Dedifferentiated amniotic fluid mesenchymal stem cell (primary cell): Measurements from ENCODE around the gene ANKRD2.

Experiments used
- DNase-seq: peaks from one replicate; pipeline ENCODE4 v3.0.0-alpha.2; 2016; ENCODE audit errors: extremely low spot score

The ANKRD2 gene

DNA sequence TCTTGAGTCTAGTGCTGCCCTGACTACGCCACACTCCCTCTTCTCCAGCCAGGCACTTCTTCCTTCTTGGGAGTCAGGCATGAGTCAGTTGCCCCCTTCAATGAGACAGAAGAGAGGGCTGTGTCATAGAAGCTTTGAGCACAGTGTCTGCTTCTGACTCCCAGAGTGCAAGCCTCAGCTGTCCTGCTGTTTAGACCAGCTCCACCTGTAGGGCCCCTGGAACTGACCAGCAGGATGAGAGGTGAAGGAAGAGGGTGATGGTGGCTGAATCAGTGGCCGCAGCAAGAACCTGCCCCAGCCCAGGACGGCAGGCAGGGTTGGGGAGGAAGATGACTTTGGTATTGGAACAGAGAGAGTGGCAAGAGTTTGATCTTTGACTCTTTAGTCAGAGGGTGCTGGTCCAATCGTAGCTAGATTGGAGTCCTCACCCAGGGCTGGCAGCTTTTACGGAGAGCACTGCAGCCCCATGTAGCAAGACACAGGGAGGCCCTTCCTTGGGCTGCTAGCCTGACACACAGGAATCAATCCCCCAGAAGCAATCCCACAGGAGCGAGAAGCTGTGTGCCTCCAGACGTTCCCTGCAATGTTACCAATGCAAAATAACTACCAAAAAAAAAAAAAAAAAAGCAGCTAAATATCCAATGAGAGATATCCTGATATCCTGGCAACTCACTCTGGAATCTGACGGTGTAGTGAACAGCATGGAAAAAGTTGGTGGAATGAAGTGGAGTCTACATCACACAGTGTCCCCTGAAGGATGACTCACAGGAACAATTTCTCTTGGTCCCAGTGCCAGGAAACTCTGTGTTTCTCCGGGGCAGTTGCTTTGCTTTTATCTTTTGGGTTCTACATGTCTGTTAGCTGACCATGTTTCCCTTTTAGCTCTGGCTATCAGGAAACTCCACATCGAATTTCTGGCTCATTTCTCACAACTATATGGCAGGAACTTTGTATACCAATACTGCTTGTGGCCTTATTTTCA is 23.8 kb downstream of the ANKRD2 start:
- DNase-seq: peak; percentile 77

DNA sequence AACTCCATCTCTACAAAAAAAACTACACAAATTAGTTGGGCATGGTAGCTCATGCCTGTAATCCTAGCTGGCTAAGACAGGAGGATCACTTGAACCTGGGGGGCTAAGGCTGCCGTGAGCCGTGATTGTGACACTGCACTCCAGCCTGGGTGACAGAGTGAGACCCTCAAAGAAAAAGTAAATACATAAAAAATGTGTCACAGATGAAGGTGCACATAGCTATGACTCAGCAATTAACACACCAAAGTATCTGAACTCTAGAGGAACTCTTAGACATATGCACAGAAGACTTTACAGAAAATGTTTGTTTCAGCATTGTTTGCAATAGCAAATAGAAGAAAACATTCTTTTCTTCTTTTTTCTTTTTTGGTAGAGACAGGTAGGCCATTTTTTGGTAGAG is 25.2 kb downstream of the ANKRD2 start:
- no peak for DNase-seq

DNA sequence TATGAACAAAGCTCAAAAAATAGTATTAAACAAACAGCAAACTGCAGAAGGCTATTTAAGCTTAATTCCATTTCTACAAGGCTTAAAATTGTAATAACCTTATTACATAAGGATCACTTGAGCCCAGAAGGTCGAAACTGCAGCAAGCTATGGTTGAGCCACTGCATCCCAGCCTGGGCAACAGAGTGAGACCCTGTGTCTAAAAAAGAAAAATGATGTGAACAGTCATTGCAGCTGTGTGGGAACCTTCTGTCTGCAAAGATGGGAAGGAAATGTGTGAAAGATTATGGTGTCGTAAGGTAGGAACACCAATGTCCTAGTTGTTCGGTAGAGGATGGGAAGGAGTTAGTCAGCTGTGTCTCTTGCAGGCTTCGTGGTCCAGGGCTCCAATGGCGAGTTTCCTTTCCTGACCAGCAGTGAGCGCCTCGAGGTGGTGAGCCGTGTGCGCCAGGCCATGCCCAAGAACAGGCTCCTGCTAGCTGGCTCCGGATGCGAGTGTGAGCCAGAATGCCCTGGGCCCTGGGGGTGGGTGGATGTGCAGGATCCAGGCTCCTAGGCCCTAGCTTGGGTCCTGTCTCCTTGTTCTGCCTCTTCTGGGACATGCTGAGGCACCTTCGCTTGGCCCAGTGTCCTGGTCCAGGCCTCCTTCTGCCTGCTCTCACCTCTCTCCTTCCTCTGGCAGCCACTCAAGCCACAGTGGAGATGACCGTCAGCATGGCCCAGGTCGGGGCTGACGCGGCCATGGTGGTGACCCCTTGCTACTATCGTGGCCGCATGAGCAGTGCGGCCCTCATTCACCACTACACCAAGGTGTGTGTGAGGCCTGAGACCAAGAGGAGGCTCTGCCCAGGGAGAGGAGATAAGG is 26.1 kb downstream of the ANKRD2 start:
- no peak for DNase-seq

DNA sequence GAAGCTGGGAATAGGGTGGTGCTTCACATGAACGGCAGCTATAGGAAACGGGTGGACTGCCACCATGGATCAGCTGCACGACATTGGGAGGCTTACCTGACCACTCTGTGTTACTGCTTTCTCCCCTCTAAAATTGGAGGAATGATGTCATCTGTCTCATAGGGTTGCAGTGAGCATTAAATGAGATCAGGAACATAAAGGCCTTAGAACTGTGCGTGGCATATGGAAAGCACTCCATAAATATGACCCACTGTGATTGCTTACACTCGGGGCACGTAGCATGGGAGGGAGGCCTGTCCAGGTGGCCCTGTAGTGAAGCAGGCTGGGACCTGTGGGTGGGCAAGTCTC is 26.7 kb downstream of the ANKRD2 start:
- no peak for DNase-seq

DNA sequence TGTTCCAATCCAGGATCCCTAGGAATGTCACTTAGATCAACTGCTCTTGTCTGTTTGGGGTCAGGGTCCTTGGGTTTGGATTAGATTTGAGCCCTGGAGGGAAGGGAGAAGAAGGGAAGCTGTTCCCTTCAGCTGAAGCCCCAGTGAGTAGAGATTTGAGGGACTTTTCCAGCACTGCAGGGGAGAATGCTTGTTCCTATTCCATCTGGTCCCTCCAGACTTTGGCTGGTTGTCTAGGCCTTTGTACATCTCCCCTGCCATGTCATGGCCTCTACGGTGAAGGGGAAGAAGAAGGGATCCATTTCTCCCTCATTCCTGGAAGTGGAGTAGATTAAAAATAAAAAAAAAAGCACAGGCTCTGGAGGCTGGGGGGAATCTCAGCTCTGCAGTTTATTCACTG is 28.0 kb downstream of the ANKRD2 start:
- no peak for DNase-seq

DNA sequence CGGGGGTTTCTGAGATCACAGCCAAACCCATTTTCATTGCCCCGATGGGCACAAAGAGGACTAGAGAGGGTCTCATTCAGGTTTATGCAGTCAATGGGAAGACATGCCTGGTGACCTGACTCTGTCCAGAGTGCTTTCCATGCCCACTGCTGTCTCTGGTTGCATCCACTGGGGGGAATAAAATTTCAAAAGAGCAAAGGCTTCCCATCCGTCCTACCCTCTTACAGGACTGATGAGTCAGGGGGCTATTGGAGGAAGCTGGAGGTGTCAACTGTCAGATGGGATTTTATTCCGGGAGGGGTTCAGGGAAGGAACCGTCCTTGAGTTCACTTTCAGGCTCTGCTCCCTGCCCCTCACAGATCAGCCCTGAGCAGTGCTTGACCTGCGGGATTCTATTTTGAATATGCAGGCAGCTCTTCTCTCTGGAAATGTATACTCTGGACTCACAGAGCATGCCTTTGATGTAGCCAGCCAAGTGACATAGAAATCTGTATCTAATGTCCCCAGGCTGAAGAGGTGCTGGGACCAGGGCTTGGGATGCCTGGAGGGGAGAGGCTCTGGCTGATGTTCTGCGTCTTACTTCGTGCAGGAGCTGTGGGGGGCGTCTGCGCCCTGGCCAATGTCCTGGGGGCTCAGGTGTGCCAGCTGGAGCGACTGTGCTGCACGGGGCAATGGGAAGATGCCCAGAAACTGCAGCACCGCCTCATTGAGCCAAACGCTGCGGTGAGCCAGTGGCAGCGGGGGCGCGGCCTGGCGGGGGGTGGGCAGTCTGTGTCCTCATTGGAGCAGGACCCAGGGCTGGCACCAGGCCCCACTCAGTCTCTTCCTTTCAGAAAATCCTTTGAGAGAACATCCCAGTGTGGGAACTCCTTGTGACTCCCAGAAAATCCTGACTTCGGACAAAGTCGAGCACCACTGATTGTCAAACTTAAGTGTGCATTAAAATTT is 29.0 kb downstream of the ANKRD2 start:
- no peak for DNase-seq

DNA sequence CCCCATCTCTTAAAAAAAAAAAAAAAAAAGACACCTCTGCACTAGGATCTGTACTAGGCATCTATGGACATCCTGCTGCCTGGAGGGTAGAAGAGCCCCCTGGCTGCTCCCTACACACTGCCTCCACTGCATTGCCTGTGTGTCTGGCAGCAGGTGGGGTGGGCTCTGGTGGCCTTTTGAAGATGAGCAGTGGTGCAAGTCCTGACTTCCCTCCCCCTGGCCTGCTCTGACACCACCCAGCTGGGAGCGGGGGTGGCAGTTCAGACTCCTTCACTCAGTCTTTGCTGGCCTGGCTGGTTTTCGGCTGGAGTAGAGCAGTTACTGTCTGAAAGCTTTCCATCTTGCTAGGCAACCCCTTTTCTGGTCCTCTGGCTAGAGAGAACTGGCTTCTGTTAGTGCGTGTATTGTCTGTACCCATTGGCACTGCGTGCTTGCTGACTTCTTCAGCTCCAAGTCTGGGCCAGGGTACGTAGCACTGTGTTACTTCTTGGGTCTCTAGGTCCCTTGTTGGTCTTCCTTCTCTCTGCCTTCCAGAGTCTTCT is 34.6 kb downstream of the ANKRD2 start:
- no peak for DNase-seq

DNA sequence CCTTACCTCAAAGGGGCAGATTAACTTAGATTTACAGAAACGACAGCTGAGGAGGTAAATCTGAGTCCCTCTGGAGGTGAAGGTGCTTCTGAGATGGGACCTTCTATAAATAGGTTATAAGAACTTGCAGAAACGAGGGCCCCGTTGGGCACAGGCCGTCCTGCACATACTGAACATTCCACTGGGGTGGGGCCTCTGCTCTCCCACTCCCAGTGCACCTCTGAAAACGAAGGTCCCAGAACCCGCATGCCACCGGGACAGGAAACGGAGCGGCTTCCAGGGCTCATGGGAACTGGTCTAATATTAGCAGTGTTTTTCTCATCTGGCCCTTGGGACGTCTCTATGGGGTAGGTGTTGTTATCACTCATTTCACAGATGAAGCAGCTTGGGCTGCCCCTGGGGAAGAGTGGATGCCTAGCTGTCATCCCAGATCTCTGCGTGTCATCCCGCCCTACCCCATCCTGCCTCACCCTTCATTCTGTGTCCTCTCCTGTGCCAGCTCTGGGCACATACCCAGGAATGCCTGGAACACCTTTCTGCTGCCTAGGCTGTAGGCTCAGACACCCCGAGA is 36.5 kb downstream of the ANKRD2 start:
- no peak for DNase-seq

DNA sequence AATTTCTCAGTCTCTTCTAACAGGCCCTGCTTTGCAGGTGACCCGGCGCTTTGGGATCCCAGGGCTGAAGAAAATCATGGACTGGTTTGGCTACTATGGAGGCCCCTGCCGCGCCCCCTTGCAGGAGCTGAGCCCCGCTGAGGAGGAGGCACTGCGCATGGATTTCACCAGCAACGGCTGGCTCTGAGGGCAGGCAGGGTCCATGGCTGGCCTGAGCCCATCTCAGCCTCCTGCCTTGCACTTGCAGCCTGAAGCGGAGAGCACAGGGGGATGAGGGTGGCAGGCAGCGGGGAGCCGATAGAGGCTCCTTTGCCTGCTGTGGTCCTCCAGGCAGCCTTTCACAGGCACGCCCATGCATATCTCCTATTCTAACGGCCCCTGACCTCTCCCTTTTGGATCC is 38.9 kb downstream of the ANKRD2 start:
- DNase-seq: no peak

DNA sequence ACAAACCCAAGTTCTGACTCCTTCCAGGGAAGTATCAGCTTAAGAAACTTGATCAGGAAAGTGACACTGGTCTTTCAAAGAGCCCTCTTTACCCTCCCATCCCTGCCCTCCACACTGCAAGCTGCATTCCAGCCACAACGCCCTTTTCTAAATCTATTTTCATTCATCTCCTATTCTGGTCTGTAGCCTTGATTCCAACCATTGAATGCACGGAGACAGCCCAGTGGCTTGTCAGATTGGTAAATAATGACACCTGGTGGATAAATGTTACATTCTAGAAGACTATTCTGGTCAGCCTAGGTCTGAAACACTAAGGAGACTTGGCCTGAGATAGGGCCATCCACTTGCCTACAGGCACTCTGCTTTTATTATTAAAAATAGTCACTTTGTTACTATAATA is 39.8 kb downstream of the ANKRD2 start:
- DNase-seq: peak; percentile 32

DNA sequence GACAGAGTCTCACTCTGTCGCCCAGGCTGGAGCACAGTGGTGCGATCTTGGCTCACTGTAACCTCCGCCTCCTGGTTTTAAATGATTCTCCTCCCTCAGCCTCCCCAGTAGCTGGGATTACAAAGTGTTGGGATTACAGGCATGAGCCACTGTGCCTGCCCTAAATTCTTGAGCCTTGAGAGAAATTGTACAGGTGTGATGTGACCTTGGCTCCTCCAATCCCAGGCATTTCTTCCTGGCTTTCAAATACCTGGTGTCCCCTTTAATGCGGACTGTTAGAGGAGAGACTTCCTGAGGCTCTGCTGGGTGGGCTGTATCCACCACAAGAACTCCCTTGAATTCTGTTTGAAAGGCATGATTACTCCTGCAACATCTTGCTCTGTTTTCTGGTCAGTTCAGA is 45.7 kb downstream of the ANKRD2 start:
- no peak for DNase-seq

DNA sequence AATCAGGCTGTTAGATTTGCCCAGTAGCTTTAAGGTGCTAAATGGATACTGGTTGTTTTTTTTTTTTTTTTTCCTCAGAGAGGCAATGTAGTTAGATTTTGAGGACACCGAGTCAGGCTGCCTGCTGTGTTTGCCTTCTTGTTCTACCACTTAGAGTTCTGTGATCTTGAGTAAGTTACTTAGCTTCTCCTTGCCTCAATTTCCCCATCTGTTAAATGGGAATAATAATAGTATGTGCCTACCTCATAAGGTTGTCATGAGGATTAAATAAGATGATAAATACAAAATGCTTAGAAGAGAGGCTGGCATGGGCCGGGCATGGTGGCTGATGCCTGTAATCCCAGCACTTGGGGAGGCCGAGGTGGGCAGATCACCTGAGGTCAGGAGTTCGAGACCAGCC is 46.2 kb downstream of the ANKRD2 start:
- DNase-seq: peak; percentile 5

DNA sequence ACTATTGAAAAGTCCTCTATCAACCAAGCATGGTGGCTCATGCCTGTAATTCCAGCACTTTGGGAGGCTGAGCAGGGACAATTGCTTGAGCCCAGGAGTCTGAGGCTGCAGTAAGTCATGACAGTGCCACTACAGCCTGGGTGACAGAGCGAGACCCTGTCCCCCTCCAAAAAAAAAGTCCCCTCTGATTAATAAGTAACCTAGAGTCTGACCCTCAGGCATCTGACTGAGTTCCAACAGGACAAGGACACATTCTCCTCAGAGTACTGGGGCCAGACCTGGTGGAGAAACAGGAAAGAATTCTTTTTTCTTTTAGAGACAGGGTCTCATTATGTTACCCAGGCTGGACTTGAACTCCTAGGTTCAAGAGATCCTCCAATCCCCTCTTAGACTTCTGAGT is 50.7 kb downstream of the ANKRD2 start:
- peak; percentile 13 for DNase-seq

DNA sequence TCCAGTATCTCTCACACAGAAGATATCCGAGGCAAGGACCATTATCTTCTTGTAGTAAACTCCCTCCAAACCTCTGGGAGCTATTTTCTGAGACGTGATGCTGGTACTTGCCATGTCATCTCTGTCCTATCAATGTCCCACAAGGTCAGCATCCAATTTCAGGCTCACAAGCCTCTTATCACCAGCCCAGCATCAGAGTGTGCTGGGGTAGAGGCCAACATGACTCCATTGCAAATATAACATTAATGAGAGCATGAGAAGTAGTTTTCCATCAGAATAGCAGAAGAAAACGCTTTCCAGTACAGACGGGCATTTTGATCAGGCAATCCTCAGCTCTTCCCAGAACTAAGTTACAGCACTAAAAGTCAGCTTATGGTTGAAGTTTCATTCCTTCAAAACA is 55.2 kb downstream of the ANKRD2 start:
- DNase-seq: peak; percentile 1

DNA sequence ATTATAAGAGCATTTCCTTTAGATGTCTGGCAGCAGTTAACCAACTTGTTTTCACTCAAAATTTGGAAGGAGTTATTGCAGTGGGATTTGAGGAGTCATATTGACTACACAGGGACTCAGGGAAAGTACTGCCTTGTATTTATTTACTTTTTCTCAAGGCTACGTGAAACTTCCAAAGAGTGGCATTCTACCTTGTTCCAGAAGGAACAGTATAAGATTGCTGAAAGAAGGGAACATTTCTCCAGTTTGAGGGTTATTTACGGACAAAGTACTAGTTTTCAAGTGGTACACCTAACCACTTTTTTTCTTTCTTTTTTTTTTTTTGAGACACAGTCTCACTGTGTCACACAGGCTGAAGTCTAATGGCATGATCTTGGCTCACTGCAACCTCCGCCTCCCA is 55.6 kb downstream of the ANKRD2 start:
- DNase-seq: no peak

DNA sequence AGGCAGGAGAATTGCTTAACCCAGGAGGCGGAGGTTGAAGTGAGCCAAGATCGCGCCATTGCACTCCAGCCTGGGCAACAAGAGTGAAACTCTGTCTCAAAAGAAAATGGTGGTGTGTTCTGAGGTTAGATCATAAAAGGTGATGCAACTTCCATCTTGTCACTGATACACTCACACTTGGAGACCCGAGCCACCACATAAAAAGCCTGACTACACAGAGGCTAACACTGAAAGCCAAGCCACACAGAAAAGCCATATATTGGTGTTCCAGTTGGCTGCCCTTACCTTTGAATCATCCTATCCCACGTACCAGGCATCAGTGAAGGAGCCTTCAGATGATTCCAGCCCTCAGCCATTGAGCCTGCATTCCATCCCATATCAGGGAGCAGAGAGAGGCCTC is 56.7 kb downstream of the ANKRD2 start:
- DNase-seq: peak; percentile 8

DNA sequence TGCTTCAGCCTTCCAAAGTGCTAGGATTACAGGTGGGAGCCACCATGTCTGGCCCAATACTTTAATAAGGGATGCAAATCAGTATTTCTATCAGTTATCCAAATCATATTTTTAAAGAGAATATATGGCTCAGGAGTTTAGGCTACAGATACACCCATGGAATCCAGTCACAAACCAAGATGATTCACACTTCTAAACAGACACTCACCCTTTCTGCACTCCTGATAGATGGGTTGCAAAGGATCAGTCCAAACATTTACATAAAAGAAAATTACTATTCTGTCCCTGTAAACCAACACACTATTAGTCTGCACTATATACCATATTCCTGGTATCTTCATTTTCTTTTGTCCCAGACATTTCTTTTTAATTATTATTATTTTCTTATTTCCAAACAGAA is 58.5 kb downstream of the ANKRD2 start:
- peak; percentile 8 for DNase-seq

DNA sequence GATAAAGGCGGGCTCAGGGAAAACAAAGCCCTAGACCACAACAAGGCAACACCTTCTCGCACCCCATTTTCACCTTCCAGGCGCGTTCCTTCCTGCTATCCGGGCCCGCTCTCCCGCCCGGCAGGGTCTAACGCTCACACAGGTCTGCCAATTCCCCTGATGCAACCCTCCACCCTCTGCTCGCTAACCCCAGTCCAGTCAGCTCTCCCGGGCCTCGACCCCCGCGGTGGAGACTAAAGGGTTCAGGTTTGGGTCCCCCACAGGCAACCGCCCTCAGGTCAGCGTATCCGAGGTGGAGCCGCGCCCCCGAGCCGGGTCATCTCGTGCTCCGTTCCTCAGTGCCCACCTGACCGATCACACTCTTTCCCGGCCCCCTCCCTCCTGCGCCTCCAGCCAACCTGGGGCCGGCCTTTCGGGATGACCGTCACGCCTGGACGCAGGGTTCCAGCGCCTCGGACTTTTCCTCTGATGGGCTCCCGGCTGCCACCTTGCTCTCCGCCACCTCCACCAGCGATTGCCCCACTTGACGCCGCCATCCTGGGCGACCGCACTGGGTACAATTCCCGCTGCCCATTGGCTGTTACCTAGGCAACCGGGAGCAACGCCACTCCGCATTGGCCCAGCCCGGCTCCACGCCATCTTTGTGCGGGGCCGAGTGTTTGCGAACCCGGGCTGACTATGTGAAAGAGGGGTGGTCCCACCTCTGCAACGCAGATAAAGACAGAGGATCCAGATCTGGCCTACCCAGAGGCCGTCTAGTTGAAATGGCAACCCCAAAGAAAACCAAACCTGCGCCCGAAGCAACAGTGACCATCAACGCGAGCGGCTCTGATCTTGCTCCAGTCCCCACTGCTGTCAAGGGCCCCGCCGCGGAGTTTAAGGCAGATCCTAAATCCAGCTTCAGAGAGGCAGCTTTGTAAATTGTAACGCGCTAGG is 60.6 kb downstream of the ANKRD2 start, which contains the start of gene MORN4:
Gene MORN4 (minus strand): TSS at position 552 of the 936 bp plus-strand sequence. CDS start 13,847 bp downstream, outside the sequence.
- DNase-seq: peak; percentile 90
